HG02840 (cell line): ENCODE measurements around the gene MAP3K21.

Experiments
- ATAC-seq: cut with Tn5 transposase; IDR thresholded peaks from one replicate; pipeline ENCODE4 v1.9.1; 2021; ENCODE audit warnings: mild to moderate bottlenecking, moderate library complexity, moderate number of reproducible peaks; ENCODE audit not compliant: unreplicated experiment, low FRiP score

MAP3K21 gene

GRCh38 chr1:233323718-233324117 lies 3.8 kb upstream of the MAP3K21 start:
- no peak for ATAC-seq

GRCh38 chr1:233326319-233326718 lies 1.2 kb upstream of the MAP3K21 start:
- ATAC-seq: no peak

GRCh38 chr1:233326811-233327650 lies 493 bp upstream of the MAP3K21 start:
- ATAC-seq: peak; percentile 71

GRCh38 chr1:233328142-233328921 lies 808 bp downstream of the MAP3K21 start:
- ATAC-seq: peak; percentile 24

GRCh38 chr1:233331676-233332519 lies 4.4 kb downstream of the MAP3K21 start:
- ATAC-seq: no peak

GRCh38 chr1:233333086-233333485 lies 5.6 kb downstream of the MAP3K21 start:
- no peak for ATAC-seq

DNA sequence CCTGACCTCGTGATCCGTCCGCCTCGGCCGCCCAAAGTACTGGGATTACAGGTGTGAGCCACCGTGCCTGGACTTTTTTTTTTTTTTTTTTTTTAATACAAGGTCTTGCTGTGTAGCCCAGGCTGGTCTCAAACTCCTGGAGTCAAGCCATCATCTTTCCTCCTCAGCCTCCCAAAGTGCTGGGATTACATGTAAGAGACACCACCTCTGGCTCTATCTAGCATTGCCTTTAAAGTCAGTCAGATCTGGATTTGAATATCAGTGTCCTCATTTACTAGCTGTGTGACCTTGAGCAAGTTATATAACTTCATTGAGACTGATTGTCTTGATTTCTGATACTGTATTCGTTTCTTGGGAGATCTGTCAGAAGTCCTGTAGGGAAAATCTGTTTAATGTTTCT lies 6.6 kb downstream of the MAP3K21 start:
- ATAC-seq: no peak

DNA sequence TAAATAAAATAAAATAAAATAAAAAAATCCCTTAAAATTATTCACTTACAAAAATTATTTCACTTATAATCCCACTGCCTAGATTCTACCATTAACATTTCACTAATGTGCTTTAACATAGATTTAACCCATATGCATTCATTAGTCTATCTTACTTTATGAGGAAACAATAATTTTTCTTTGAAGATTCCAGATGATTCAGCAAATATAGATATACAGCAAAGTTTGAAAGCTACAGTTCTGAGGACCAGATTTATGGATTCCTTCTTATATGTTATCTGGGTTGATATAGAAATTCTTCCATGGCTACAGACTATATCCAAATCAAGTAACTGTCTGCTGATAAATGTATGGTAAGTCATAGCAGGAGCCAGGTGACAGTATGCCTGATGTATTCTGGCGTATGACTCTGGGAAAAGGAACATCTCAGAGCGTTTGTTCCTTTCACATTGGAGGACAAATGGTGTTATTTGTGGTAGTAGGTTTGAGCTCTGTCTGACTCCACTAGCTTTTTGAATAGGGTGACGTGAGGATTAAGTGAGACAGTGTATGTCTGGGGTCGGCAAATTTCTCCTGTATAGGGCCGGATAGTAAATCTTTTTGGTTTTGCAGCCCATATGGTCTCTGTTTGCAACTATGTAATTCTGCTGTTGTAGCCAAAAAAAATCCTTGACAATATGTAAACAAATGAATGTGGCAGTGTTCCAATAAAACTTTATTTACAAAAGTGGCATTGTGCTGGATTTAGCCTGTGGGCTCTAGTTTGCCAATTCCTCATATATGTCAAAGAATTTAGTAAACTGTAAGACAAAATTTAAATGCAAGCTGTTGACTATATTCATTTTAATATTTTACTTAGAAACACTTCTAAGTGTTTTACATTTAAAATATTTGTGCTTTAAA lies 9.3 kb downstream of the MAP3K21 start:
- ATAC-seq: no peak

DNA sequence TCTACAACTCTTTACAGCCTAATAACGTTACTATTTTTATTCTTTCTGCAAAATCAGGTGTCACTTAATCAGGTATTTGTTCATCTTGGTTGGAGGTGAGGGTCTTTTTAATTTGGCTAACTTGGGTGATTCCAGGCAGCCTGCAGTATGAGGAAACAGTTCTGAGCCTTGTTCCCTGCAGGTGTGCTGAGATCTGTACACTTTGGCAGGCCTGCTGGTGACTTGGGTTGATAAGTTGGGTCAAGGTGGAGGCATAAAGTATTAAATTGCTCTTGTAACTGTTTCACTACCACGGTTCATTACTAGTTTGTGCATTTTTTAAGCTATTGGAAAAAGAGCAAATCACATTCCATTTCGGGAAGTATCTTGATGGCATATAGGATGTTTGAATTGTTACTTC lies 10.0 kb downstream of the MAP3K21 start:
- no peak for ATAC-seq

- no peak for ATAC-seq
Observed at GRCh38 chr1:233338102-233338501, 10.6 kb downstream of the MAP3K21 start.

- no peak for ATAC-seq
Observed at GRCh38 chr1:233340031-233340555, 12.6 kb downstream of the MAP3K21 start.

DNA sequence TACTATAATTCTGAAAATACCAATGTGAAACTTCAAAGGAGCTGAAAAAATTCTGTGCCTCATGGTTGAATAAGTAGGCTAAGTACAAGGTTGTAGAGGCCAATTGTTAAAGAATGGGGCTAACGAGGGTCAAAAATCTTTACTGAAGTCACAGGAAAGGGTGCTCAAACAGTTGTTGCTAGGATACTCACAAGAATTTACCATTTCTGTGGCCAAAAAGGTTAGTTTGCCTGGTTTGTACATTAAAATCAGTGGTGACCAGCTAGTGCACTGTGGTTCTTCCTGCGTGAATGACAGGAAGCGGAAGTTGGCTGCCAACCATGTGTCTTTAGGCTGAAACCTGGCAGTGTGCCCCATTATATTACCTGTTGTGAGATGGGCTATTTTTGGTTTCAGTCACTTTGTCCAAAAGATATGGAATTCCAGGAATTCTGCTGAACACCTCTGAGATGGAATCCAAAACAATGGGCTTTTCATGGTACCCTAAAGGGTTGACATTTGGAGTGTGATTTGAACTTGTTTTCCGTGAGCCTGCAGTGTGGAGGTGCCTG lies 13.5 kb downstream of the MAP3K21 start:
- no peak for ATAC-seq

DNA sequence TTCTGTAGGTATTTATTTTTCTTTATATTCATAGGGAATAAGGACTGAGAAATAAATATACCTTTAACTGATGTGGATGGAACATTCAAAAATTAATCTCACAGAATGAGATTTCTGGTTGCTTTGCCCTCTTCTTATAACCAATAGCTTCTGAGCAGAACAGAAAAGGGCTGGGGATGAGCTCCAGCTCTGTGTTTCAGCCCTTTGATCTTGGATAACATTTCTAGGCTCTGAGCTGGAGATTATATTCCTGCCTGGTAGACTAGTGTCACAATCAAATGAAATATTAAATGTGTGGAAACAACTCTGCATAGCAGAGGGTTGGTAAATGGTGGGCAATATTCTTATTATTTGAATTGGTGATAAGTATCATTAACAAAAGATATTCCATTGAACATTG lies 14.6 kb downstream of the MAP3K21 start:
- ATAC-seq: no peak

GRCh38 chr1:233343262-233343661 lies 15.7 kb downstream of the MAP3K21 start:
- ATAC-seq: no peak

DNA sequence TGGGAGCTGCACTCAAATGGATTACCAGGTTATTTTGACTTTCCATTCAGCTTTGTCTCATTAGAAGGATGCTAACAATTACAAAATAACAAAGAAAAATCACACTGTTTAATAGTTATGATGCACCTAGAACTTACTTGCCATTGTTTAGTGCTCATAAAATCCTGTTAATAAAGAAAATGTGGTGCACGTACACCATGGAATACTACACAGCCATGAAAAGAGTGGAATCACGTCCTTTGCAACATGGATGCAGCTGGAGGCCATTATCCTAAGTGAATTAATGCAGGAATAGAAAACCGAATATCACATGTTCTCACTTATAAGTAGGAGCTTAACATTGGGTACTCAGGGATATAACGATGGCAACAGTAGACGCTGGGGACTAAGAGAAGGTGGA lies 19.8 kb downstream of the MAP3K21 start:
- no peak for ATAC-seq

DNA sequence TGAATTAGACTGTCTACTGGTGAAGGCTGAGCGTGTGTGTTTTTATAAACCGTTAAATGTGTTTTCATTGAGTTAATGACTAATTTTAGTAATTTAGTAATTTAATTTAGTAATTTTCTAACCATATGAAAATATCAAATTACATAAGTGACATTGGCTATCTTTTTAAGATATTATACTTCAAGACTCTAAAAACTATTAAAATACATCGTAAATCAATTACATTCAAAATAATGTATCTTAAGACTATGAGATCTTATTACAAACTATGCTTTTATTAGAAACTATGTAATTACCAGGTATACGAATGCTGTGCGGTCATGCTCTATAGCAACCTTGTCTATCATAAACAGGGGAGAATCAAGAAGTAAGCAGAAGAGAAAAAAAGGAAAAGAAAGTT lies 21.6 kb downstream of the MAP3K21 start:
- no peak for ATAC-seq

DNA sequence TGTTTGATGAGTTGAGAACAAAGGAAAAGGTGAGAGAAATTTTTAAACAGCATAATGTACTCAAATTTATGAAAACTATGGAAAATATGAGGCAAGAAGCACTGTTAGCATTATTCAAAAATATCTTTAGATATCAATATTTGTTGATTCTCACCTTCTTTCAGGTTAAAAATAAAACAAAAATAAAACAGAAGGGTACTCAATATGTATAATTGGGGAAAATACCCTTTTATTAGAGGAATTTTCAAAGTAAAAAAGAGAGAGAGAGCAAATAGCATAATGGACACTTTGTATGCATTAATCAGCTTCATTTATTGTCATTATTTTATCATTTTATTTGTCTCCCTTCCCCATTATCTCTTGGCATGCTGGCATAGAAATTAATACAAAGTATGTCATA lies 27.5 kb downstream of the MAP3K21 start:
- ATAC-seq: no peak

- ATAC-seq: no peak
Observed at GRCh38 chr1:233355841-233356704, 28.5 kb downstream of the MAP3K21 start.

DNA sequence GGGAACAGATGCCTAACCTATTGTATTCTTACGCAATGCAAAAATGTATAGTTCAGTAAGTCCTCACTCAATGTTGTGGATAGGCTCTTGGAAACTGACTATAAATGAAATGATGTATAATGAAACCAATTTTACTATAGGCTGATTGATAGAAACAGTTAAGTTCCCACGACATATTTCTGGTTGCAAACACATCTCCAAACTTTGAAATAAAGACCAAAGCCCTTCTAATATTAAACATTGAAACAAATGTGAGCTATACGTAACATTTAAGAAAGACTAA lies 29.1 kb downstream of the MAP3K21 start:
- no peak for ATAC-seq
